Measurements from ENCODE around the gene FOXI1. TPM values are rescaled to one million over a fixed set of nuclear protein-coding genes. Genes with fewer than 3 reads are reported as not detected.

Gene FOXI1
- total RNA-seq, 4 donors from 2014 or later: not detected

DNA sequence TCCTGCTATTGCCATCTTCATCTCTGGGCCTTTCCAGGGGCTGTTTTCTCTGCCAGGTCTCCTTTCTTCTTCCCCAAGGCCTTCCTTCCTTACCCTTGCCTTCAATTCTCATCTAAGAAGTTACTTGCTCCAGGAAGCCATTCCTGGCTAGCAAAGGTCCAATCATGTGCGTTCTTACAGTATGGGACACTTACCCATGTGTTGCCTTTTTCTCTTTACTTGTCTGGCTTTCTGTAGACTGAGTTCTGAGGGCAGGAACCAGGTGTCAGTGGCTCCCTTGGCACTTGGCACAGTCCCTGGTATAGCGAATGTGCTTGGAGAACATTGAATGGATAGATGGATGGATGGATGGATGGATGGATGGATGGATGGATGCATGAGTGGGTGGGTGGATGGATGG is 10.2 kb downstream of the FOXI1 start:
- peak; percentile 85 for DNase-seq (ENCODE audit: extremely low spot score)
- H3K27me3 ChIP-seq: no peaks in the 10 kb centered on the region
- no peaks in the 10 kb centered on the region for H3K4me1 ChIP-seq
- H3K9me3 ChIP-seq: peaks cover 0 to 4% (median 0%) of the 10 kb centered on the region in 4 donors
- no peak overlapping the region for H3K4me3 ChIP-seq
- no peak overlapping the region for H3K27ac ChIP-seq (replicated peaks in 1 of 4)
- no peaks in the 10 kb centered on the region for H3K36me3 ChIP-seq
- intact Hi-C loops (cut with DNase I): no loop called here
- 96% methylated on average over 2 of the region's 2 CpGs for WGBS
- TF ChIP-seq POLR2AphosphoS5 (IDR thresholded peaks at IDR 0.05) (no peak), EP300 (IDR thresholded peaks at IDR 0.05) (no peak), POLR2A (IDR thresholded peaks at IDR 0.05; ENCODE audit: low read depth) (no peak)
- TF ChIP-seq, protein P1, sequence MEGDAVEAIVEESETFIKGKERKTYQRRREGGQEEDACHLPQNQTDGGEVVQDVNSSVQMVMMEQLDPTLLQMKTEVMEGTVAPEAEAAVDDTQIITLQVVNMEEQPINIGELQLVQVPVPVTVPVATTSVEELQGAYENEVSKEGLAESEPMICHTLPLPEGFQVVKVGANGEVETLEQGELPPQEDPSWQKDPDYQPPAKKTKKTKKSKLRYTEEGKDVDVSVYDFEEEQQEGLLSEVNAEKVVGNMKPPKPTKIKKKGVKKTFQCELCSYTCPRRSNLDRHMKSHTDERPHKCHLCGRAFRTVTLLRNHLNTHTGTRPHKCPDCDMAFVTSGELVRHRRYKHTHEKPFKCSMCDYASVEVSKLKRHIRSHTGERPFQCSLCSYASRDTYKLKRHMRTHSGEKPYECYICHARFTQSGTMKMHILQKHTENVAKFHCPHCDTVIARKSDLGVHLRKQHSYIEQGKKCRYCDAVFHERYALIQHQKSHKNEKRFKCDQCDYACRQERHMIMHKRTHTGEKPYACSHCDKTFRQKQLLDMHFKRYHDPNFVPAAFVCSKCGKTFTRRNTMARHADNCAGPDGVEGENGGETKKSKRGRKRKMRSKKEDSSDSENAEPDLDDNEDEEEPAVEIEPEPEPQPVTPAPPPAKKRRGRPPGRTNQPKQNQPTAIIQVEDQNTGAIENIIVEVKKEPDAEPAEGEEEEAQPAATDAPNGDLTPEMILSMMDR (IDR thresholded peaks at IDR 0.05): no peak

DNA sequence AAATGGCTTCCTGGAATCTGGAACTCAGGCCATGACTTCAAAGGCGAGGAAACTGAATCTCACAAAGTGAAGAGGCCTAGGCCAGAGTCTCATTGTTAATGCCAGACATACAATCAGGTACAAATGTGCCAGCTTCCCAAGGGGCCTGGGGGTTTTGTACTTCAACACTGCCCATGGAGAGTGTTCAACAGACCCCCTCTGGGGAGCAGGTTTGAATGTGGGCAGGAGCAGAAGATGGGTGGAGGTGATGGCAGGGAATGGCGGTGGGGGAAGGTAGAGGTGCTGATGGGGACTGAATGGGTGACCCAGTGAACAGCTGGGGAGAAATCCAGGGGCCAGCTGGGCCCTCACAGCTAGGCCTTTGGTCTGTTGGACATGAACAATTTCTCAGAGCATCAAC is 12.0 kb downstream of the FOXI1 start:
- intact Hi-C loops (cut with DNase I): no loop called here
- H3K4me1 ChIP-seq: no peaks in the 10 kb centered on the region
- WGBS: 91% methylated on average over 2 of the region's 2 CpGs

DNA sequence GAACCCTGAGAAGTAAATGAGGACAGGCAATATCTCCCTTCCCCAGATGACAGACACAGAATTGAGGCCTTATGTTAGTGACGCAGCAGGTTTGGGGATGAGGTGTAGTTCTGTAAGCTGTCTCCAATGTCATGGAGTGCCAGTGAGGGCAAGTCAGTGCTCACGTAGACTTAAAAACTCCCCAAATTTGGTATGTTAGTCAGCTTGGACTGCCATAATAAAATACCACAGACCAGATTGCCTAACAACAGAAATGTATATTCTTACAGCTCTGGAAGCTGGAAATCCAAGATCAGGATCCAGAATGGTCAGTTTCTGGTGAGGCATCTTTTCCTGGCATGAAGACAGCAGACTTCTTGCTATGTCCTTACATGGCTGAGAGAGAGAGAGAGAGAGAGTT is 14.9 kb downstream of the FOXI1 start:
- TF ChIP-seq EP300 (IDR thresholded peaks at IDR 0.05) (no peak), POLR2A (IDR thresholded peaks at IDR 0.05; ENCODE audit: low read depth) (no peak), POLR2AphosphoS5 (IDR thresholded peaks at IDR 0.05) (no peak)
- TF ChIP-seq, protein P1 (IDR thresholded peaks at IDR 0.05): no peak

More for the DNA sequence above, 12.0 kb downstream of the FOXI1 start:
- TF ChIP-seq POLR2A (IDR thresholded peaks at IDR 0.05; ENCODE audit: low read depth) (no peak), EP300 (IDR thresholded peaks at IDR 0.05) (no peak), POLR2AphosphoS5 (IDR thresholded peaks at IDR 0.05) (no peak)
- TF ChIP-seq, protein P1 (IDR thresholded peaks at IDR 0.05): no peak
- H3K9me3 ChIP-seq: peaks cover 0 to 4% (median 0%) of the 10 kb centered on the region in 4 donors
- no peak overlapping the region for H3K27ac ChIP-seq (replicated peaks in 1 of 4)
- H3K4me3 ChIP-seq: no peak overlapping the region
- no peaks in the 10 kb centered on the region for H3K36me3 ChIP-seq
- no peaks in the 10 kb centered on the region for H3K27me3 ChIP-seq
- DNase-seq (ENCODE audit: extremely low spot score): no peak

DNA sequence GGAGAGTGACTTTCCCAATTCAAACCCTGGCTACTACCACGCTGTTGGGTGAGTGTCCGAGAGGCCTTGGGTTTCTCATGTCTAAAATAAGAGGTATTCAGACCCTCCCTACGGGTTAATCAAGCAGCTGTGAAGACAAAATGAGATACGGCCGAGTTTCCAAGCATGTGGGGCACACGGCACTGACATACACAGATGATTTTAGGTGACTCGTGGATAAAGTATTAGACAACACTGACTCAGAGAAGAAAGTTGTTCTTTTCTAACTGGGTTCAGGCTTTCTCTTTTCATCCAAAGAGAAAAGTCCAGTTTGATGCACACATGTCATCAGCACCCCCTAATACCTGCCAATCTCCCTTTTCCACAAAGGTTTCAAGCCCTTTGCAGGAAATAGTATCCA is 15.6 kb downstream of the FOXI1 start:
- Histone ChIP-seq H3K9me3 (peaks cover 0 to 8% (median 6%) of the 10 kb centered on the region in 4 donors), H3K27ac (replicated peaks in 1 of 4) (no peak overlapping the region), H3K36me3 (no peaks in the 10 kb centered on the region), H3K27me3 (no peaks in the 10 kb centered on the region), H3K4me1 (peaks cover 0 to 5% (median 0%) of the 10 kb centered on the region in 4 donors), H3K4me3 (no peak overlapping the region)
- WGBS: 76% methylated on average over 7 of the region's 7 CpGs
- intact Hi-C loops (cut with DNase I): no loop called here
- no peak for DNase-seq (ENCODE audit: extremely low spot score)
- TF ChIP-seq EP300 (IDR thresholded peaks at IDR 0.05) (no peak), POLR2A (IDR thresholded peaks at IDR 0.05; ENCODE audit: low read depth) (no peak)

More for the DNA sequence above, 14.9 kb downstream of the FOXI1 start:
- Histone ChIP-seq H3K4me1 (peaks cover 0 to 5% (median 0%) of the 10 kb centered on the region in 4 donors), H3K36me3 (no peaks in the 10 kb centered on the region), H3K4me3 (no peak overlapping the region), H3K9me3 (peaks cover 0 to 4% (median under 1%) of the 10 kb centered on the region in 4 donors), H3K27ac (replicated peaks in 1 of 4) (no peak overlapping the region), H3K27me3 (no peaks in the 10 kb centered on the region)
- WGBS: 82% methylated on average over 2 of the region's 2 CpGs
- DNase-seq (ENCODE audit: extremely low spot score): no peak
- intact Hi-C loops (cut with DNase I): no loop called here

DNA sequence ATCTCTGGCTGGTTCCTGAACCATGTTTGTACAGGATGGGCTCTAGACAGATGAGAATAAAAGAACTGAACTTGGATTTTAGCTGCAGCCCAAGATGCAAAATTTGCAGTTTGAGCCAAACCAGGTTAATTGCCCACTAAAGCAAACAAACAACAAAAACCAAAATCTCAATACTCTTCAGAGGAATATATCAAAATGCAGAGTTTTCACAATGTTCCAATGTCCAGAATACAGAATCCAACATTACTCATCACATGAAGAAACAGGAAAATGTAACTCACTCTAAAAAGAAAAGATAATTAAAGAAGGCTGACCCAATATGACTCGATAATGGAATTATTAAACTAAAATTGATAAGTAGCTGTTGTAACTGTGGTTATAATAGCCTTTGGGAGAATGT is 20.4 kb downstream of the FOXI1 start:
- TF ChIP-seq, protein P1 (IDR thresholded peaks at IDR 0.05): no peak
- TF ChIP-seq POLR2AphosphoS5 (IDR thresholded peaks at IDR 0.05) (no peak), POLR2A (IDR thresholded peaks at IDR 0.05; ENCODE audit: low read depth) (no peak), EP300 (IDR thresholded peaks at IDR 0.05) (no peak)
- DNase-seq (ENCODE audit: extremely low spot score): no peak
- Histone ChIP-seq H3K27ac (replicated peaks in 1 of 4) (no peak overlapping the region), H3K4me1 (peaks cover 0 to 5% (median 0%) of the 10 kb centered on the region in 4 donors), H3K4me3 (no peak overlapping the region), H3K9me3 (peaks cover 0 to 29% (median 23%) of the 10 kb centered on the region in 4 donors), H3K36me3 (no peaks in the 10 kb centered on the region), H3K27me3 (no peaks in the 10 kb centered on the region)
- intact Hi-C loops (cut with DNase I): no loop called here
- 79% methylated on average over 1 of the region's 1 CpG for WGBS
